ENCODE data around the gene MRC2. TPM values are rescaled to one million over a fixed set of nuclear protein-coding genes. Genes with fewer than 3 reads are reported as not detected.

Gene MRC2
- total RNA-seq, 3 donors from 2014 or later (not counting 1 experiment from before 2014, with no cell fraction given) = 0.23 to 0.54 (median 0.50) TPM

DNA sequence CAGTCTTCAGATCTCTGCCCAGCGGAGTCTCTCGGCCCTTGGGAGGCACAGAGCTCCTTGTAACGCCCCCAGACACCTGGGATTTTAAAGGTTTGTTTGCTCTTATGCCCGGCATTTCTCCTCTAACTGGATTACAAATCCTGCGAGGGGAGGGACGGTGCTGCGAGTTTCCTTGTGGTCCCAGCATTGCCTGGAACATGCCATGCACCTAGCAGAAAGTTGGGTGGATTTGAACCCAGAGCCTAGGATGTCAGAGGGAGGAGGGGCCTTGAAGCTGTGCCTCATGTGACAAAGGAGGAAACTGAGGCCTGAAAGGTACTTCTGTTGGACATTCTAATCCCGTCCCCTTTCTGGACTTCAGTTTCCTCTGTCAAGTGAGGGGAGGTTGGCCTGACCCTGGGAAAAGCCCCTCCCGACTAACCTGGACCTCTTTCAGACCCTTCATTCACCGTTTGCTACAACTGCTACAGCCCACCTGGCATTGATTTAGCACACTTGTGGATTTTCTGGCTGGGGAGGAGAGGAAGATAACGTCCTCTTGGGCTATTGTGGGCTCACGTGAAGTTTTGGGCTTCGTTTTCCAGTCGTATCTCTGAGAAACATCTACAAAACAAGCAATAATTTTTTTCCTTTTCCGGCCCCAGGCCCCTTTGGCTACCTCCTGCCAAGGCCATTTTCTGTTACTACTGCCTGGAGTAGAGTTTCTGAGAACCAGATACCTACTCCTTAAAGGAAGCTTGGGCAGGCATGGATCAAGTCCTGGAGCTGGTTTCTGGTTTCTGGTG, 30.9 kb downstream of the MRC2 start:
- Histone ChIP-seq H3K27ac (ENCODE audit: low read length) (no peak overlapping the region), H3K27me3 (ENCODE audit: control insufficient read depth, insufficient read depth, low read length) (no peaks in the 10 kb centered on the region)

DNA sequence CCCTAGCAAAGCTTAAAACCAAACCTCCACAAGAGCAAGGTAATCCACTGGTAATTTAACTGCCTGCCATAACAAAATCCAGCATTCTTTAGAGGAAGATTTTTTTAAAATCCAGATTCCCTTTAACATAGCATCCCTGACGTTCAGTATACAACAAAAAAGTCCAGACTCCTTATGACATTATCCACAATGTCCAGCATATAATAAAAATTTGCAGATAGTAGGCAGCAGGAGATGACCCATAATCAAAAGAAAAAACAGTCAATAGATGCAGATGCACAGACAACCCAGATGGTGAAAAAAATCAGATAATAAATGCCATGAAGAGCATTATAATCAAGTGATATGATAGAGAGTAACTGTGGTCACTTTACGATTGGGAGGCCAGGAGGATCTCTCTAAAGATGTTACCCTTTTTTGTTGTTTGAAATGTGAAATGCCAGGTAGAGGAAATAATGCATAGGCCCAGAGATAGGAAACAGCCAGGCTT, 33.2 kb downstream of the MRC2 start:
- no peak overlapping the region for H3K27ac Mint-ChIP-seq
- Histone ChIP-seq H3K9me3 (ENCODE audit: control insufficient read depth, insufficient read depth, low read length) (no peaks in the 10 kb centered on the region), H3K27me3 (ENCODE audit: control insufficient read depth, insufficient read depth, low read length) (no peaks in the 10 kb centered on the region), H3K27ac (ENCODE audit: low read length) (no peak overlapping the region), H3K4me1 (ENCODE audit: control insufficient read depth, insufficient read depth, low read length) (no peaks in the 10 kb centered on the region), H3K4me3 (ENCODE audit: low read length) (no peak overlapping the region), H3K36me3 (ENCODE audit: control insufficient read depth, insufficient read depth, low read length) (no peaks in the 10 kb centered on the region)
- no peak for DNase-seq
- intact Hi-C loops (cut with micrococcal nuclease) = no loop called here
- peaks cover 12% of the 10 kb centered on the region for H3K36me3 Mint-ChIP-seq
- H3K27me3 Mint-ChIP-seq (ENCODE audit: low read depth in 2 of 2) = peaks cover 0 to 19% of the 10 kb centered on the region in 2 donors
- peaks cover 2 to 7% of the 10 kb centered on the region in 2 donors for H3K9me3 Mint-ChIP-seq
- TF ChIP-seq, protein P1, sequence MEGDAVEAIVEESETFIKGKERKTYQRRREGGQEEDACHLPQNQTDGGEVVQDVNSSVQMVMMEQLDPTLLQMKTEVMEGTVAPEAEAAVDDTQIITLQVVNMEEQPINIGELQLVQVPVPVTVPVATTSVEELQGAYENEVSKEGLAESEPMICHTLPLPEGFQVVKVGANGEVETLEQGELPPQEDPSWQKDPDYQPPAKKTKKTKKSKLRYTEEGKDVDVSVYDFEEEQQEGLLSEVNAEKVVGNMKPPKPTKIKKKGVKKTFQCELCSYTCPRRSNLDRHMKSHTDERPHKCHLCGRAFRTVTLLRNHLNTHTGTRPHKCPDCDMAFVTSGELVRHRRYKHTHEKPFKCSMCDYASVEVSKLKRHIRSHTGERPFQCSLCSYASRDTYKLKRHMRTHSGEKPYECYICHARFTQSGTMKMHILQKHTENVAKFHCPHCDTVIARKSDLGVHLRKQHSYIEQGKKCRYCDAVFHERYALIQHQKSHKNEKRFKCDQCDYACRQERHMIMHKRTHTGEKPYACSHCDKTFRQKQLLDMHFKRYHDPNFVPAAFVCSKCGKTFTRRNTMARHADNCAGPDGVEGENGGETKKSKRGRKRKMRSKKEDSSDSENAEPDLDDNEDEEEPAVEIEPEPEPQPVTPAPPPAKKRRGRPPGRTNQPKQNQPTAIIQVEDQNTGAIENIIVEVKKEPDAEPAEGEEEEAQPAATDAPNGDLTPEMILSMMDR (IDR thresholded peaks at IDR 0.05) = no peak
- ATAC-seq = no peak
- H3K4me1 Mint-ChIP-seq = peaks cover 0 to 6% of the 10 kb centered on the region in 2 donors
- WGBS (ENCODE audit: insufficient coverage) = 97% methylated on average over 1 of the region's 2 CpGs
- no peak overlapping the region for H3K4me3 Mint-ChIP-seq

More for the DNA sequence above, 30.9 kb downstream of the MRC2 start:
- no peak overlapping the region for H3K4me3 ChIP-seq (ENCODE audit: low read length)
- H3K36me3 ChIP-seq (ENCODE audit: control insufficient read depth, insufficient read depth, low read length) = no peaks in the 10 kb centered on the region
- DNase-seq = no peak
- Mint-ChIP-seq H3K4me1 (peaks cover 3 to 6% of the 10 kb centered on the region in 2 donors), H3K27me3 (ENCODE audit: low read depth in 2 of 2) (peaks cover 0 to 24% of the 10 kb centered on the region in 2 donors), H3K4me3 (no peak overlapping the region), H3K9me3 (peaks cover 2 to 7% of the 10 kb centered on the region in 2 donors), H3K36me3 (peaks cover 12% of the 10 kb centered on the region), H3K27ac (no peak overlapping the region)
- 91% methylated on average over 14 of the region's 15 CpGs for WGBS (ENCODE audit: insufficient coverage)
- no peaks in the 10 kb centered on the region for H3K9me3 ChIP-seq (ENCODE audit: control insufficient read depth, insufficient read depth, low read length)
- intact Hi-C loops (cut with micrococcal nuclease) = no loop called here
- TF ChIP-seq, protein P1 (IDR thresholded peaks at IDR 0.05) = no peak
- no peak for ATAC-seq
- peaks cover 8% of the 10 kb centered on the region for H3K4me1 ChIP-seq (ENCODE audit: control insufficient read depth, insufficient read depth, low read length)

DNA sequence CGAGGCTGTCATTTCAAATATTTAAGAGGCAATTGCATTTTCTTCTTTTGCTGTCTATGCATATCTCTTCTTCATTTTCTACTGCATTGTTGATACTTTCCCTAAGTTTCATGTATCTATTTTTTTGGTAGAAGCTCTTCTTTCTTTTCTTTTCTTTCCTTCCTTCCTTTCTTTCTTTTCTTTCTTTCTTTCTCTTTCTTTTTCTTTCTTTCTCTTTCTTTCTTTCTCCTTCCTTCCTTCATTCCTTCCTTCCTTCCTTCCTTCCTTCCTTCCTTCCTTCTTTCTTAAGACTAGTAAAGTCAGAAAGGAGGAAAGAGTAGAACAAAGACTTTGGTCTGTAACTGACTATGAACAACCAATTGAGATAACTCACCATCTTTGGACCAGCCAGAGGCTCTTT, 33.9 kb downstream of the MRC2 start:
- H3K4me1 Mint-ChIP-seq = peaks cover 0 to 6% of the 10 kb centered on the region in 2 donors
- H3K27me3 ChIP-seq (ENCODE audit: control insufficient read depth, insufficient read depth, low read length) = no peaks in the 10 kb centered on the region
- H3K4me3 Mint-ChIP-seq = no peak overlapping the region
- no peaks in the 10 kb centered on the region for H3K36me3 ChIP-seq (ENCODE audit: control insufficient read depth, insufficient read depth, low read length)
- intact Hi-C loops (cut with micrococcal nuclease) = no loop called here
- no peak overlapping the region for H3K4me3 ChIP-seq (ENCODE audit: low read length)
- H3K9me3 Mint-ChIP-seq = peaks cover 2 to 7% of the 10 kb centered on the region in 2 donors
- no peak for ATAC-seq
- H3K27ac ChIP-seq (ENCODE audit: low read length) = no peak overlapping the region
- peaks cover 12% of the 10 kb centered on the region for H3K36me3 Mint-ChIP-seq
- no peak for DNase-seq
- H3K27me3 Mint-ChIP-seq (ENCODE audit: low read depth in 2 of 2) = peaks cover 0 to 18% of the 10 kb centered on the region in 2 donors
- TF ChIP-seq, protein P1 (IDR thresholded peaks at IDR 0.05) = no peak
- no peak overlapping the region for H3K27ac Mint-ChIP-seq
- no CpG with 5 or more reads among the region's 1 CpG for WGBS (ENCODE audit: insufficient coverage)
- no peaks in the 10 kb centered on the region for H3K4me1 ChIP-seq (ENCODE audit: control insufficient read depth, insufficient read depth, low read length)
- H3K9me3 ChIP-seq (ENCODE audit: control insufficient read depth, insufficient read depth, low read length) = no peaks in the 10 kb centered on the region

Measured in natural killer cell (primary cell).